Measurements from ENCODE around the gene SNCA.

Gene SNCA

DNA sequence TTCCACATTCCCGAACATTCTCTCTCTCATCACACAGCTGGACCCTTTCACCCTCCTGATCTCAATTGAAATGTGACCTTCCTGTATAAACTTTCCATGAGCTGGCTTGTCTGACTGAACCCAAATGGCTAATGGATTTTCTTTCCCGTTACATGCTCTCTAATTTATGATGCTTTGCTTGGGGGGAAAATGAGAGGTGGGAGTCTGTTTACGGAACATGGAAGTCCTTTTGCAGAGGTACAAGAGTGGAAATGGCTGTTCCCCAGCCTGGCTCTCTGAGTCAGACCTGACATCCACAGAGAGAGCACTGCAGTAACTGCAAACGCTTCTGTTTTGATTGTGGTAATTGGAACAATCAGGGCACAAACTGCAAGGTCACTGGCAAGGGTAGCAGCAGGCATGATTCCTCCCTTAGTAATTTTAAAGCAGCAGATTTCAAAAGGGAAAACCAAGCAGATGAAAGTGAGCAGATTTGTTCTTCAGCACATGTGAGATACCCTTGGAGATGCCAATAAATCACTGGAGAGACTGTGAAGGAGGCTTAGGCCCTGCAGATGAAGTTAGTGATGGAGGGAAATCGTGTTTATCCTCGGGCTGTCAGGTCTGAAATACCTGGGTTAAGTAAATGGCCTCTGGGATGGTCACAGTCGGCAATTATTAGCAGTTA, 83.9 kb downstream of the SNCA start:
- DNase-seq, result no peak

DNA sequence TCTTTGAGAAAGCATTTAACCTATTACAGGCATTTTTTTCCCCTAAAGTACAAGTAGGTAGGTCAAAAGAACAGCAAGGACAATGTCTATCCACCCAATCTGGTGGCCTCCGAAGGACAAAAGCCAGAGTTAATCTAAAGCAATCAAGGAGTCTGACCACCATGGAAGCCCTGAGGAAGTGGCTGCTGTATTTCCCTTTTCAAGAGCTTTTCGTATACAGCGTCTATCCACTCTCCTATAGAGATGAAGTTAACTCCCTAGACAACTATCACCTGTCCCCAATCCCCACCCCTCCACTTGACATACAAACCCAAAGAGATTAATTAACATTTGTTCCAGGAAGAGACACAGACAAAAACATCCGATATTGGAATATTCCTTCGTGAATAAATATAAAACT, 85.5 kb downstream of the SNCA start:
- DNase-seq, result peak; percentile 33

GRCh38 chr4:89746377-89746776, 90.6 kb downstream of the SNCA start:
- DNase-seq, result no peak

DNA sequence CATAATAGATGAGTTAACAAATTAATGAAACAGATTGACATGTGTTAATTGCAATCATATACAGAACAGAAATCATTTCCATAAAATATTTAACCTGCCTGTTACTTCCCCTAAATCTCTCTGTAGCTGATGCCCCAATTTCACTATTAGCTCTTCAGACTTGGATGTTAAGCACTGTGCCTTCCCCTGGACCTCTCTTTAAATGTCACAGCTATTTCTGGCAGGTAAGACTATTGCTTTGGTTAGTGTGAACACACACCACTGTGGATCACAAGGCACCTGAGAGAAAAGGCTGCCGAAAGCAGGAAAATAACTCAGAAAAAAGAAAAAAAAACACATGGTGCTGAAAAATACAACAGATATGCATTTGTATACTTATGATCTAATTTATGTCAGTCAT, 91.3 kb downstream of the SNCA start:
- no peak for DNase-seq

DNA sequence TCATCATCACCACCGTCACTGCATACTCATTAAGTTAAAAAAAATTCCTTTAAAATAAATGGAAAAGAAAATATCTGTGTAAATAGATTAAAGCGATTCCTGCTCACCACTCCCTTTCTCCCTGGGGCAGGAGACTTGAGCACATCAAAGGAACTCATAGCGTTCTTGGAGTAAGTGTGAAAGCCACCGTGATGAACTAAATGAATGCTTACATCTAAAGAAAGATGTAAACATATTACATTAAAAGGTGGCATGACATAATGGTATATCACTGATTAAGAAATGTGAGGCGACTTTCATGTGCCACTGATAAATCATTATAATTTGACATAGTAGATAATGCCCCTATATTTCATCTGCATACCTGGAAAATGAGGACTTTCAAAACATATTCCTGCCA, 92.0 kb downstream of the SNCA start:
- no peak for DNase-seq

GRCh38 chr4:89741768-89742167, 95.2 kb downstream of the SNCA start:
- DNase-seq, result no peak

GRCh38 chr4:89739311-89739988, 97.5 kb downstream of the SNCA start:
- no peak for DNase-seq

DNA sequence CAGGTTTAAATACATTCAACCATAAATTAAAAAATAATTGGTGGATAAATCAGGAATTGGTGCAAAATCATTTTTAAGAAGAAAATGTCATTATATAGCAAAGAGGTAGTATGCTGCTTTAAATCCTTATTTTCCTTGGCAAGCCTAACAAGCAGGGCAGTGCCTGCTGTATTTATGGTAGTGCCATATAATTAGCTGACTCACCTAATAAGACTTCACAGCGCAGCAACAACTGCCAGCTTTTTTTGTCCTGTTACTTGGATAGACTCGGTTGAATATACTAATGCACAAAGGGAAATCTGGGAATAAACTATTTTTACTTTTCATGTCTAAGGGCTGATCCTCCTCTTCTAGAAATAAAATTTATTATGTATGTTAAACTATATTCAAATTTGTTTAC, 99.1 kb downstream of the SNCA start:
- DNase-seq, result no peak

DNA sequence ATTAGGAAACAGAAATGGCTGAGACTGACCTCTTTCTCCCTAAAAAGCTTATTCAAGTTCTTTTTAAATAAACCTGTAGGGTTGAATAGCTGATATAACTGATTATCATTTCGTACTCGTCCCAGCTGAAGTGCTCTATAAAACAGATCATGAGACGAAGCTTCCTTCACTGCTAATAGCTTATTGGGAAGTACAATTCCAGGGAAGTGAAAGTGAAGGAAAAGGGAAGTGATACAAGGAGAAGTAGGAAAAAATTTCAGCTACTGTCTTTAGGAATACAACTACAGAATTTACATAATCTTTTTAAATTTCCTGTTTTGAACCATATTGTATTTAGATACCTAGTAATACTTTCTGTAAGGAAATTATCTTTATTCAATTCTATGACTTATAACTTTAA, 103.0 kb downstream of the SNCA start:
- no peak for DNase-seq

DNA sequence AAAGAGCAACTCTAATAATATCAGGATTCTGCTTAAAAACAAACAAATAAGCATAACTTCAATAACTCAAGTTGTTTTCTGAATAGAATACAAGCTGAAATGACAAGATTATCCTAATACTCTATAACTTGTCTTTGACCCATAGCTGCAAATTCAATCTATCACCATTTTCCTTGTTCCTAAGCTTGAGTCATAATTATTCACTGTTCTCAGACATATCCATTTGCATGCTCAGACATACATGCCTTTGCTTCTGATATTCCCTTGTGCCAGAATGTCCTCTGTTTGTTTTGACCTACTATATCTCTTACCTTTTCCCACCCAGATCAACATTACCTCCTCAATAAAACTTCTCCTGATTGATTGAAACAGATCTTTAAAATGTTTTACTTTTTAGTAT, 109.7 kb downstream of the SNCA start:
- no peak for DNase-seq

GRCh38 chr4:89725268-89725667, 111.7 kb downstream of the SNCA start:
- DNase-seq, result no peak

- no peak for DNase-seq
Measured at GRCh38 chr4:89724716-89725115, 112.2 kb downstream of the SNCA start.

- DNase-seq, result no peak
Measured at GRCh38 chr4:89723096-89723495, 113.9 kb downstream of the SNCA start.

- no peak for DNase-seq
Measured at GRCh38 chr4:89722517-89722916, 114.4 kb downstream of the SNCA start.

DNA sequence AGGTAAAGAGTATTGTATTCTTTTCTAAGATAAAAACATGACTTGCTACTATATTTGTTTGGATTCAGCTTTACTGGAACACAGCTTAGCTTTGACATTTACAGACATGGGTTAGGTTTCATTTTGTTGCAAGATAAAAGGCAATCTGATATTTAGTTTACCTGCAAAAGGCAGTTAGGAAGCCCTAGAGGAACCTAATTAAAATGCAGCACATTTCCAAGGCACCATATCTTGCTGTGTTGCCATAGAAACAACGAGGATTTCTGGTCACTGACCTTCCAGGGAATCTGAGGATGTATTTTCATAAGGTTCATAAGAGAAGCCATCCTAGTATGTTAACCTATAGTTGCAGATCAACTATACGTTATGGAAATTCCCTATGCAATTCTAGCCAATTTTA, 116.0 kb downstream of the SNCA start:
- DNase-seq, result no peak

DNA sequence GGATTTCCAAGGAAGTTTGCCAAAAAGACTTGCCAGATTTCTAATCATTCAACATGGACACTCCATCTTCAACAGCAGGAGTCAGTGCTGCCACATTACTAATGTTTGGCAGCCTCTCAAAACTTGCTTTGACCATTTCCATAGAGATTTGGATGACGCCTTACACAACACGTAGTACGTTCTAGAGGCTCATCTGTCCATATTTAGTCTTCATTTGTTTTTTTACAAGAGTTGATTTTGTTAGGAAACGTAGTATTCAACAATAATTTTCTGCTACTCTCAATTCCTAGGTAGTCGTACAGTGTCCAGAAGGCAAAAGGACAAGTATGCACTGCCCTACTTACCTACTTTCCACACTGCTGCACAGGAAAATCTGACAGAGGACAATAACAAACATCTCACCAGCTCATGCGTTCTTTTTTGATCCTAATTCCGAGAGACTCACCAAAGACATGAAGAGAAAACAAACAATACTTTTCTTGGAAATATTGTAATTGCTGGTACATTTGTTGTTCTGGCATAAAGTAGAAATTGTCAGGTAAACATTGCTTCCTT, 117.3 kb downstream of the SNCA start:
- no peak for DNase-seq

GRCh38 chr4:89716893-89717292, 120.1 kb downstream of the SNCA start:
- no peak for DNase-seq

- no peak for DNase-seq
Measured at GRCh38 chr4:89715631-89716030, 121.3 kb downstream of the SNCA start.

- DNase-seq, result no peak
Measured at GRCh38 chr4:89712827-89713226, 124.1 kb downstream of the SNCA start.

GRCh38 chr4:89712141-89712540, 124.8 kb downstream of the SNCA start:
- no peak for DNase-seq

DNA sequence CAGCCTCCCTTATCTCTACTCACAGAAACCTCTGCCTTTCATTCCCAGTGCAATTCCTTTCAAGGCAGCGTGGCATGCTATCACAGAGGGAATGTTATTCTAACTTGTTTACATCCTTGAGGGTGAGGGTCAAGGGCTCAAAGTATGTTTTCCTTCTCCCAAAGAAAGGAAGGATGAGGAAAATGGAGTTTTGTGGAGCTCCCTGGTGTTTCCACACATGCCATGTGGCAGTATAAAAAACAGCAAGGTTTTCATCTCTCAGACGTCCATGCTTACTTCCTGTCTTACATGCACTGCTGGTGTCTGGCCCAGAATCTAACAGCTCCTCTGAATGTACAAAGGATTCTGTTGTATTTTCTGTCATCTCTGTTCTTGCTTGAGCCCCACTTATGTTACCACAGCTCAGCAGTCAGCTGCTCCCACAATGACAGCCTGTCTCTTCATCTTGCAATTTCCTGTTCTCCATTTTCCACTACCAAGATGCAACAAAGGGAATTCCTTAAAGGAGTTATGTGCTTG, 128.0 kb downstream of the SNCA start:
- no peak for DNase-seq

- DNase-seq, result no peak
Measured at GRCh38 chr4:89707467-89707866, 129.5 kb downstream of the SNCA start.

- DNase-seq, result no peak
Measured at GRCh38 chr4:89704651-89705395, 132.1 kb downstream of the SNCA start.

Data from NCI-H510A treated with DMSO at 0.1 percent for 48 hours (cell line).